Naive B cell (primary cell): ENCODE measurements around the gene GPD1L. TPM values are rescaled to one million over a fixed set of nuclear protein-coding genes. Genes with fewer than 3 reads are reported as not detected.
"Not testable (repeated sequence)": the region's sequence is repeated elsewhere in the genome, so short reads cannot be mapped to it uniquely, and the experiment has no call there.

Experiments
- ATAC-seq, 2 donors: fragments of 150-1000 bp; cut with Tn5 transposase; 2 replicates each; pipeline ENCODE4 v1.10.0; 2021; ENCODE audit warnings: low read depth in 2 of 2, mild to moderate bottlenecking in 2 of 2, moderate library complexity in 2 of 2
- DNase-seq: peaks from one replicate; pipeline ENCODE4 v3.0.0; 2022
- H3K27ac Mint-ChIP-seq, 6 donors: one replicate each; pipeline ENCODE4 v1.8.0; 2020 to 2022; ENCODE audit warnings: mild to moderate bottlenecking in 6 of 6, mixed read lengths in 6 of 6, moderate library complexity in 5 of 6, inconsistent platforms in 2 of 6
- H3K27me3 Mint-ChIP-seq, 3 donors: one replicate each; pipeline ENCODE4 v1.8.0; 2021 to 2022; ENCODE audit warnings: mixed read lengths in 3 of 3, mild to moderate bottlenecking in 1 of 3
- H3K36me3 Mint-ChIP-seq, 2 donors: one replicate each; pipeline ENCODE4 v1.8.0; 2020 to 2022; ENCODE audit warnings: mixed read lengths in 2 of 2, inconsistent platforms in 1 of 2, mild to moderate bottlenecking in 1 of 2
- H3K4me1 Mint-ChIP-seq, 3 donors: one replicate each; pipeline ENCODE4 v1.8.0; 2020 to 2022; ENCODE audit warnings: mixed read lengths in 3 of 3, inconsistent platforms in 1 of 3, mild to moderate bottlenecking in 1 of 3, moderate library complexity in 1 of 3
- H3K4me3 Mint-ChIP-seq, 8 donors: one replicate each; pipeline ENCODE4 v1.8.0; 2020 to 2022; ENCODE audit warnings: mild to moderate bottlenecking in 8 of 8, mixed read lengths in 8 of 8, moderate library complexity in 8 of 8, inconsistent platforms in 2 of 8
- H3K9me3 Mint-ChIP-seq, 7 donors: one replicate each; pipeline ENCODE4 v1.8.0; 2020 to 2022; ENCODE audit warnings: mixed read lengths in 7 of 7, mild to moderate bottlenecking in 5 of 7, inconsistent platforms in 2 of 7, moderate library complexity in 1 of 7
- polyA plus RNA-seq, 6 donors: library from polyadenylated mRNA; unstranded; fragments of 300-500 nt; fragmentation: Illumina TruSeq; gene quantifications; one replicate each; pipeline ENCODE4 v1.2.3, GENCODE V29; 2021; ENCODE audit warnings: low read depth in 6 of 6

GPD1L gene
- polyA plus RNA-seq, 6 donors from 2014 or later: 2.7 to 7.4 (median 5.3) TPM

- H3K9me3 Mint-ChIP-seq: no peaks in the 10 kb centered on the region
- peak overlapping the region in 1 of 6 donors; percentile 78 for H3K27ac Mint-ChIP-seq
- DNase-seq: no peak
- peaks cover 3 to 14% (median 5%) of the 10 kb centered on the region in 3 donors for H3K27me3 Mint-ChIP-seq
- peaks cover 14 to 24% (median 16%) of the 10 kb centered on the region in 3 donors for H3K4me1 Mint-ChIP-seq
- ATAC-seq: peak; percentile 22 to 24
- no peak overlapping the region for H3K4me3 Mint-ChIP-seq
- H3K36me3 Mint-ChIP-seq: no peaks in the 10 kb centered on the region
Measured at GRCh38 chr3:32181365-32181764, 74.9 kb downstream of the GPD1L start.

GRCh38 chr3:32181796-32182195 lies 75.4 kb downstream of the GPD1L start:
- Mint-ChIP-seq H3K27me3 (peaks cover 3 to 14% (median 5%) of the 10 kb centered on the region in 3 donors), H3K9me3 (no peaks in the 10 kb centered on the region), H3K27ac (peak overlapping the region in 1 of 6 donors; percentile 78), H3K36me3 (no peaks in the 10 kb centered on the region), H3K4me1 (peaks cover 13 to 24% (median 15%) of the 10 kb centered on the region in 3 donors), H3K4me3 (no peak overlapping the region)
- DNase-seq (no peak), ATAC-seq (no peak)

GRCh38 chr3:32184187-32184730 lies 77.8 kb downstream of the GPD1L start:
- ATAC-seq (no peak), DNase-seq (no peak)
- Mint-ChIP-seq H3K27ac (no peak overlapping the region), H3K27me3 (peaks cover 0 to 4% (median 0%) of the 10 kb centered on the region in 3 donors), H3K9me3 (no peaks in the 10 kb centered on the region), H3K4me1 (peaks cover 0 to 12% (median 4%) of the 10 kb centered on the region in 3 donors), H3K4me3 (no peak overlapping the region), H3K36me3 (no peaks in the 10 kb centered on the region)

GRCh38 chr3:32186097-32186496 lies 79.7 kb downstream of the GPD1L start:
- Mint-ChIP-seq H3K4me1 (peaks cover 0 to 8% (median 3%) of the 10 kb centered on the region in 3 donors), H3K9me3 (no peaks in the 10 kb centered on the region), H3K4me3 (no peak overlapping the region), H3K27ac (no peak overlapping the region), H3K27me3 (peaks cover 0 to 9% (median 4%) of the 10 kb centered on the region in 3 donors), H3K36me3 (no peaks in the 10 kb centered on the region)
- ATAC-seq: no peak
- no peak for DNase-seq

- H3K36me3 Mint-ChIP-seq: no peaks in the 10 kb centered on the region
- no peak for DNase-seq
- no peaks in the 10 kb centered on the region for H3K9me3 Mint-ChIP-seq
- ATAC-seq: no peak
- H3K27me3 Mint-ChIP-seq: peaks cover 0 to 13% (median 8%) of the 10 kb centered on the region in 3 donors
- peaks cover 0 to under 1% (median 0%) of the 10 kb centered on the region in 3 donors for H3K4me1 Mint-ChIP-seq
- no peak overlapping the region for H3K27ac Mint-ChIP-seq
- H3K4me3 Mint-ChIP-seq: no peak overlapping the region
Measured at GRCh38 chr3:32186876-32187275, 80.5 kb downstream of the GPD1L start.

- ATAC-seq (no peak), DNase-seq (no peak)
- Mint-ChIP-seq H3K4me3 (no peak overlapping the region), H3K27me3 (peaks cover 0 to 13% (median 8%) of the 10 kb centered on the region in 3 donors), H3K27ac (peak overlapping the region in 1 of 6 donors; percentile 13), H3K9me3 (no peaks in the 10 kb centered on the region), H3K4me1 (no peaks in the 10 kb centered on the region), H3K36me3 (no peaks in the 10 kb centered on the region)
Measured at GRCh38 chr3:32189693-32190092, 83.3 kb downstream of the GPD1L start.

- H3K4me1 Mint-ChIP-seq, ATAC-seq, H3K36me3 Mint-ChIP-seq, H3K9me3 Mint-ChIP-seq, DNase-seq, H3K4me3 Mint-ChIP-seq, H3K27ac Mint-ChIP-seq: not testable (repeated sequence)
- H3K27me3 Mint-ChIP-seq: peaks cover 0 to 13% (median 8%) of the 10 kb centered on the region in 3 donors
Measured at GRCh38 chr3:32190556-32190955, 84.1 kb downstream of the GPD1L start.

- peak overlapping the region in 1 of 6 donors; percentile 37 for H3K27ac Mint-ChIP-seq
- peaks cover 0 to 13% (median 8%) of the 10 kb centered on the region in 3 donors for H3K27me3 Mint-ChIP-seq
- DNase-seq (no peak), ATAC-seq (no peak)
- H3K9me3 Mint-ChIP-seq: no peaks in the 10 kb centered on the region
- no peaks in the 10 kb centered on the region for H3K36me3 Mint-ChIP-seq
- no peaks in the 10 kb centered on the region for H3K4me1 Mint-ChIP-seq
- no peak overlapping the region for H3K4me3 Mint-ChIP-seq
Measured at GRCh38 chr3:32193101-32193500, 86.7 kb downstream of the GPD1L start.

GRCh38 chr3:32194653-32195052 lies 88.2 kb downstream of the GPD1L start:
- peak overlapping the region in 1 of 8 donors; percentile 44 for H3K4me3 Mint-ChIP-seq
- ATAC-seq (no peak), DNase-seq (no peak)
- H3K36me3 Mint-ChIP-seq: no peaks in the 10 kb centered on the region
- no peaks in the 10 kb centered on the region for H3K9me3 Mint-ChIP-seq
- H3K27ac Mint-ChIP-seq: peak overlapping the region in 1 of 6 donors; percentile 48
- H3K27me3 Mint-ChIP-seq: peaks cover 0 to 12% (median 9%) of the 10 kb centered on the region in 3 donors
- H3K4me1 Mint-ChIP-seq: no peaks in the 10 kb centered on the region

GRCh38 chr3:32195995-32196540 lies 89.6 kb downstream of the GPD1L start:
- Mint-ChIP-seq H3K4me1 (no peaks in the 10 kb centered on the region), H3K27ac (peak overlapping the region in 1 of 6 donors; percentile 68), H3K9me3 (no peaks in the 10 kb centered on the region), H3K4me3 (no peak overlapping the region), H3K27me3 (peaks cover 0 to 12% (median 11%) of the 10 kb centered on the region in 3 donors), H3K36me3 (no peaks in the 10 kb centered on the region)
- ATAC-seq (no peak), DNase-seq (no peak)

GRCh38 chr3:32197991-32198390 lies 91.6 kb downstream of the GPD1L start:
- Mint-ChIP-seq H3K36me3 (no peaks in the 10 kb centered on the region), H3K27me3 (peaks cover 0 to 8% (median 6%) of the 10 kb centered on the region in 3 donors), H3K4me1 (no peaks in the 10 kb centered on the region), H3K9me3 (no peaks in the 10 kb centered on the region), H3K27ac (no peak overlapping the region), H3K4me3 (no peak overlapping the region)
- DNase-seq: no peak
- no peak for ATAC-seq

- H3K27ac Mint-ChIP-seq: no peak overlapping the region
- ATAC-seq: no peak
- no peak overlapping the region for H3K4me3 Mint-ChIP-seq
- H3K9me3 Mint-ChIP-seq: no peaks in the 10 kb centered on the region
- DNase-seq: no peak
- H3K36me3 Mint-ChIP-seq: no peaks in the 10 kb centered on the region
- no peaks in the 10 kb centered on the region for H3K4me1 Mint-ChIP-seq
- peaks cover 0 to 8% (median 6%) of the 10 kb centered on the region in 3 donors for H3K27me3 Mint-ChIP-seq
Measured at GRCh38 chr3:32198714-32199113, 92.3 kb downstream of the GPD1L start.

- Mint-ChIP-seq H3K27ac (no peak overlapping the region), H3K4me1 (no peaks in the 10 kb centered on the region), H3K36me3 (no peaks in the 10 kb centered on the region), H3K4me3 (no peak overlapping the region), H3K27me3 (peaks cover 0 to 8% (median 6%) of the 10 kb centered on the region in 3 donors), H3K9me3 (no peaks in the 10 kb centered on the region)
- DNase-seq (no peak), ATAC-seq (no peak)
Measured at GRCh38 chr3:32200490-32200889, 94.1 kb downstream of the GPD1L start.

- Mint-ChIP-seq H3K36me3 (no peaks in the 10 kb centered on the region), H3K4me3 (no peak overlapping the region), H3K4me1 (no peaks in the 10 kb centered on the region), H3K27ac (no peak overlapping the region), H3K27me3 (peaks cover 0 to 8% (median 6%) of the 10 kb centered on the region in 3 donors), H3K9me3 (no peaks in the 10 kb centered on the region)
- DNase-seq (no peak), ATAC-seq (no peak)
Measured at GRCh38 chr3:32200992-32201758, 94.8 kb downstream of the GPD1L start.
